Mesenchymal stem cell (in vitro differentiated cells and primary cell): ENCODE measurements around the gene TRPV2.

Source experiments
- DNase-seq: peaks from one replicate; pipeline ENCODE4 v3.0.0-alpha.2; 2013
- H2AFZ ChIP-seq: one replicate; pipeline ENCODE4 v1.6.1; 2013; ENCODE audit warnings: low read depth, mild to moderate bottlenecking, control low read depth, inconsistent platforms, low read length, moderate library complexity
- H2AK5ac ChIP-seq: 2 replicates; pipeline ENCODE4 v1.6.1; 2013; ENCODE audit warnings: low read length, moderate library complexity, mild to moderate bottlenecking, inconsistent platforms; ENCODE audit not compliant: severe bottlenecking
- H2BK120ac ChIP-seq: one replicate; pipeline ENCODE4 v1.6.1; 2013; ENCODE audit warnings: low read depth, mild to moderate bottlenecking, inconsistent platforms, low read length, moderate library complexity
- H2BK12ac ChIP-seq, 2 experiments: one replicate each; pipeline ENCODE4 v1.6.1; 2013; ENCODE audit warnings: inconsistent platforms in 2 of 2, low read length in 2 of 2, mild to moderate bottlenecking in 2 of 2, moderate library complexity in 2 of 2, control low read depth in 1 of 2
- H2BK15ac ChIP-seq: one replicate; pipeline ENCODE4 v1.6.1; 2013; ENCODE audit warnings: mild to moderate bottlenecking, low read depth, inconsistent platforms; ENCODE audit not compliant: poor library complexity, severe bottlenecking
- H2BK5ac ChIP-seq: 2 replicates; pipeline ENCODE4 v1.6.1; 2013; ENCODE audit warnings: low read depth, mild to moderate bottlenecking, low read length, control low read depth, inconsistent platforms; ENCODE audit not compliant: poor library complexity, severe bottlenecking
- H3K14ac ChIP-seq, 2 experiments: one replicate each; pipeline ENCODE4 v1.6.1; 2013; ENCODE audit warnings: inconsistent platforms in 2 of 2, low read length in 2 of 2, control low read depth in 1 of 2, mild to moderate bottlenecking in 1 of 2, moderate library complexity in 1 of 2
- H3K18ac ChIP-seq, 2 experiments: one replicate each; pipeline ENCODE4 v1.6.1; 2013; ENCODE audit warnings: inconsistent platforms in 2 of 2, low read length in 2 of 2, control low read depth in 1 of 2, low read depth in 1 of 2, mild to moderate bottlenecking in 1 of 2
- H3K23ac ChIP-seq, 2 experiments: one replicate each; pipeline ENCODE4 v1.6.1; 2013; ENCODE audit warnings: inconsistent platforms in 2 of 2, low read length in 2 of 2, mild to moderate bottlenecking in 2 of 2, moderate library complexity in 2 of 2, control low read depth in 1 of 2
- H3K27ac ChIP-seq: 2 replicates; pipeline ENCODE4 v1.5.1; 2013; ENCODE audit warnings: mild to moderate bottlenecking, moderate library complexity, low read length, control low read depth, inconsistent platforms; ENCODE audit not compliant: poor library complexity, severe bottlenecking
- H3K27me3 ChIP-seq, 2 experiments: 2 replicates each; pipeline versions ENCODE4 v1.6.1 to v1.7.0; 2013; ENCODE audit warnings: low read length in 2 of 2, mild to moderate bottlenecking in 2 of 2, moderate library complexity in 2 of 2, control low read depth in 1 of 2, inconsistent platforms in 1 of 2; ENCODE audit not compliant: control insufficient read depth in 1 of 2, insufficient read depth in 1 of 2
- H3K36me3 ChIP-seq, 2 experiments: 2 replicates each; pipeline versions ENCODE4 v1.6.1 to v1.7.0; 2013; ENCODE audit warnings: low read length in 2 of 2, control low read depth in 1 of 2, inconsistent platforms in 1 of 2, low read depth in 1 of 2, mild to moderate bottlenecking in 1 of 2; ENCODE audit not compliant: insufficient read depth in 2 of 2, control insufficient read depth in 1 of 2
- H3K4ac ChIP-seq, 2 experiments: one replicate each; pipeline ENCODE4 v1.6.1; 2013; ENCODE audit warnings: inconsistent platforms in 2 of 2, low read length in 2 of 2, mild to moderate bottlenecking in 2 of 2, moderate library complexity in 2 of 2, control low read depth in 1 of 2, low read depth in 1 of 2
- H3K4me1 ChIP-seq: 2 replicates; pipeline ENCODE4 v1.6.1; 2013; ENCODE audit warnings: low read depth, low read length, control low read depth; ENCODE audit not compliant: control insufficient read depth, insufficient read depth
- H3K4me2 ChIP-seq: 2 replicates; pipeline ENCODE4 v1.6.1; 2013; ENCODE audit warnings: low read length, mild to moderate bottlenecking, inconsistent platforms; ENCODE audit not compliant: poor library complexity, severe bottlenecking
- H3K4me3 ChIP-seq, 2 experiments: 2 replicates each; pipeline versions ENCODE4 v1.5.1 to v1.7.0; 2013; ENCODE audit warnings: low read length in 2 of 2, mild to moderate bottlenecking in 2 of 2, control low read depth in 1 of 2, low read depth in 1 of 2; ENCODE audit not compliant: insufficient read depth in 1 of 2
- H3K79me1 ChIP-seq: replicated peaks from 2 replicates; pipeline ENCODE4 v1.6.1; 2013; ENCODE audit warnings: mild to moderate bottlenecking, control low read depth, low read length, inconsistent platforms; ENCODE audit not compliant: poor library complexity, severe bottlenecking
- H3K9ac ChIP-seq: 2 replicates; pipeline ENCODE4 v1.7.0; 2013; ENCODE audit warnings: mild to moderate bottlenecking, low read length, moderate library complexity
- H3K9me3 ChIP-seq: 2 replicates; pipeline ENCODE4 v1.7.0; 2013; ENCODE audit warnings: mild to moderate bottlenecking, low read length; ENCODE audit not compliant: control insufficient read depth
- H4K8ac ChIP-seq: one replicate; pipeline ENCODE4 v1.6.1; 2013; ENCODE audit warnings: inconsistent platforms, mild to moderate bottlenecking, low read length, moderate library complexity
- H4K91ac ChIP-seq: one replicate; pipeline ENCODE4 v1.6.1; 2013; ENCODE audit warnings: mild to moderate bottlenecking, low read length, inconsistent platforms
- WGBS: methylation state at CpG from one replicate; pipeline ENCODE4 v1.1.7; 2013; ENCODE audit warnings: mixed read lengths; 5-methylcytosine and 5-hydroxymethylcytosine counted together

TRPV2 gene

GRCh38 chr17:16478649-16479048, 63.3 kb downstream of the TRPV2 start:
- H3K27me3 ChIP-seq, result no peaks in the 10 kb centered on the region
- 80% methylated on average over 6 of the region's 6 CpGs for WGBS
- H2AFZ ChIP-seq, result no peak overlapping the region
- H3K4me3 ChIP-seq, result no peak overlapping the region
- peak overlapping the region; percentile 57 for H3K9ac ChIP-seq
- peak overlapping the region in 1 of 2 experiments; percentile 59 for H2BK12ac ChIP-seq
- no peaks in the 10 kb centered on the region for H3K79me1 ChIP-seq
- H3K14ac ChIP-seq, result no peak overlapping the region
- no peak overlapping the region for H2BK15ac ChIP-seq
- no peak overlapping the region for H2BK5ac ChIP-seq
- no peak overlapping the region for H4K8ac ChIP-seq
- H3K27ac ChIP-seq, result no peak overlapping the region
- H3K4me1 ChIP-seq, result peaks cover 13% of the 10 kb centered on the region
- DNase-seq, result no peak
- no peak overlapping the region for H3K4ac ChIP-seq
- H3K4me2 ChIP-seq, result no peak overlapping the region
- H3K18ac ChIP-seq, result no peak overlapping the region
- H4K91ac ChIP-seq, result no peak overlapping the region
- no peaks in the 10 kb centered on the region for H3K36me3 ChIP-seq
- no peak overlapping the region for H2BK120ac ChIP-seq
- no peak overlapping the region for H3K23ac ChIP-seq
- H2AK5ac ChIP-seq, result no peak overlapping the region
- no peaks in the 10 kb centered on the region for H3K9me3 ChIP-seq

- H3K27ac ChIP-seq, result no peak overlapping the region
- H3K9ac ChIP-seq, result peak overlapping the region; percentile 57
- no peak overlapping the region for H4K8ac ChIP-seq
- H3K14ac ChIP-seq, result no peak overlapping the region
- H4K91ac ChIP-seq, result peak overlapping the region; percentile 62
- no peak overlapping the region for H3K4me2 ChIP-seq
- H2BK12ac ChIP-seq, result peak overlapping the region in 1 of 2 experiments; percentile 11
- no peak for DNase-seq
- H3K9me3 ChIP-seq, result no peaks in the 10 kb centered on the region
- no peak overlapping the region for H3K23ac ChIP-seq
- H2BK5ac ChIP-seq, result no peak overlapping the region
- no peaks in the 10 kb centered on the region for H3K27me3 ChIP-seq
- no peaks in the 10 kb centered on the region for H3K79me1 ChIP-seq
- no peak overlapping the region for H3K18ac ChIP-seq
- no peak overlapping the region for H3K4me3 ChIP-seq
- H2AK5ac ChIP-seq, result no peak overlapping the region
- no peak overlapping the region for H2BK120ac ChIP-seq
- no peaks in the 10 kb centered on the region for H3K36me3 ChIP-seq
- WGBS, result 98% methylated on average over 2 of the region's 2 CpGs
- H3K4me1 ChIP-seq, result peaks cover 11% of the 10 kb centered on the region
- H2BK15ac ChIP-seq, result no peak overlapping the region
- no peak overlapping the region for H2AFZ ChIP-seq
- no peak overlapping the region for H3K4ac ChIP-seq
Observed at GRCh38 chr17:16479264-16479663, 63.9 kb downstream of the TRPV2 start.

DNA sequence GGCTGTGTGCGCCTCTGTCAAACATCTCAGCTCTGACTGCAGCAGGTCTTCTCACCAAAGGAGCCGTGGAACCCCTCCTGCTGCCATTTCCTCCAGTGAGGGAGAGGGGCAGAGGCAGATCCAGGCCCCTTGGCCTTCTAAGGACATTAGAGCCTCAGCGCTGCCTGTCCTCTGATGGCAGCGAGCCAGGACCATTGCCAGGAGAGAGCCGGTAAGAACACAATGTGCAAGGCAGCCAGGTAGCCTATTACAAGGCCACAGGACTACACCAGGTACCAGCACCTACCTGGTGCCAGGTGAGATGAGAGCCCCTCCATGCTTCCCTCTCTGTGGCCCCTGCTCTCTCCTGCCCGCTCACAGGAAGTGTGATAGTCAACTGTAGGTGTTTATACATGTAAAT, 65.6 kb downstream of the TRPV2 start:
- Histone ChIP-seq H3K23ac (no peak overlapping the region), H3K9ac (no peak overlapping the region), H3K9me3 (no peaks in the 10 kb centered on the region), H3K79me1 (no peaks in the 10 kb centered on the region), H3K4me3 (no peak overlapping the region), H2BK5ac (no peak overlapping the region), H2BK120ac (no peak overlapping the region), H3K4me2 (no peak overlapping the region), H3K4me1 (peaks cover 15% of the 10 kb centered on the region), H2BK12ac (no peak overlapping the region), H4K8ac (no peak overlapping the region), H2BK15ac (no peak overlapping the region), H3K27me3 (no peaks in the 10 kb centered on the region), H3K4ac (no peak overlapping the region), H3K18ac (no peak overlapping the region), H4K91ac (no peak overlapping the region), H3K27ac (no peak overlapping the region), H2AK5ac (no peak overlapping the region), H2AFZ (no peak overlapping the region), H3K36me3 (no peaks in the 10 kb centered on the region), H3K14ac (no peak overlapping the region)
- no peak for DNase-seq
- WGBS, result 96% methylated on average over 5 of the region's 6 CpGs

- H2BK15ac ChIP-seq, result no peak overlapping the region
- H3K4me1 ChIP-seq, result peaks cover 18% of the 10 kb centered on the region
- peak overlapping the region; percentile 37 for H4K91ac ChIP-seq
- H3K18ac ChIP-seq, result no peak overlapping the region
- no peak overlapping the region for H3K27ac ChIP-seq
- H2BK120ac ChIP-seq, result no peak overlapping the region
- WGBS, result 94% methylated on average over 8 of the region's 8 CpGs
- no peak overlapping the region for H4K8ac ChIP-seq
- no peak overlapping the region for H3K4me2 ChIP-seq
- no peak overlapping the region for H2AFZ ChIP-seq
- no peak overlapping the region for H2AK5ac ChIP-seq
- no peak overlapping the region for H3K4ac ChIP-seq
- no peak overlapping the region for H2BK12ac ChIP-seq
- H3K36me3 ChIP-seq, result no peaks in the 10 kb centered on the region
- no peak overlapping the region for H3K9ac ChIP-seq
- H3K79me1 ChIP-seq, result no peaks in the 10 kb centered on the region
- H3K4me3 ChIP-seq, result no peak overlapping the region
- no peak for DNase-seq
- H3K27me3 ChIP-seq, result no peaks in the 10 kb centered on the region
- no peaks in the 10 kb centered on the region for H3K9me3 ChIP-seq
- no peak overlapping the region for H2BK5ac ChIP-seq
- no peak overlapping the region for H3K23ac ChIP-seq
- no peak overlapping the region for H3K14ac ChIP-seq
Observed at GRCh38 chr17:16482253-16482652, 66.9 kb downstream of the TRPV2 start.
